Activated gamma-delta T cell treated with Interleukin-2 at 50 U/mL for 16 hours (primary cell): Measurements from ENCODE around the gene CCDC17.
A peak's percentile ranks its signal among the peaks of the same experiment; 100 is the strongest.
"Not testable (repeated sequence)": the region's sequence is repeated elsewhere in the genome, so short reads cannot be mapped to it uniquely, and the experiment has no call there.

ENCODE experiments used
- DNase-seq: peaks from one replicate; pipeline ENCODE4 v3.0.0-alpha.2; 2020

The CCDC17 gene

DNA sequence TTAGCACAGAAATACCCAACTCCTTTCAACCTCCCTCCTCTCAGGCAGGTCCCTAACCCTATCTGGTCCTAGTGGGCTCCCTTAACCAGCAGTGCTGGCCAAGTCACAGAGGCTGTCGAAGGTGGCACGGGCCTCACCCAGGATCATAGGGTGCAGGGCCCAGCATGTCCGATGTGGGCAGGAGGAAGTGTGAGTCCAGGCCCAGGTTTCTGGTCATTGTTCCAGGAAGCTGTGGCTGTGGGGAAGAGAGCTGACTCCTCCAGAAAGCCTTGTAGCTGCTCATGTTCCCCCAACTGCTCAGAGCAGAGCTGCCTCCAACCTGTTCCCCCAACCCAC is 2.4 kb downstream of the CCDC17 start:
- DNase-seq, result no peak

DNA sequence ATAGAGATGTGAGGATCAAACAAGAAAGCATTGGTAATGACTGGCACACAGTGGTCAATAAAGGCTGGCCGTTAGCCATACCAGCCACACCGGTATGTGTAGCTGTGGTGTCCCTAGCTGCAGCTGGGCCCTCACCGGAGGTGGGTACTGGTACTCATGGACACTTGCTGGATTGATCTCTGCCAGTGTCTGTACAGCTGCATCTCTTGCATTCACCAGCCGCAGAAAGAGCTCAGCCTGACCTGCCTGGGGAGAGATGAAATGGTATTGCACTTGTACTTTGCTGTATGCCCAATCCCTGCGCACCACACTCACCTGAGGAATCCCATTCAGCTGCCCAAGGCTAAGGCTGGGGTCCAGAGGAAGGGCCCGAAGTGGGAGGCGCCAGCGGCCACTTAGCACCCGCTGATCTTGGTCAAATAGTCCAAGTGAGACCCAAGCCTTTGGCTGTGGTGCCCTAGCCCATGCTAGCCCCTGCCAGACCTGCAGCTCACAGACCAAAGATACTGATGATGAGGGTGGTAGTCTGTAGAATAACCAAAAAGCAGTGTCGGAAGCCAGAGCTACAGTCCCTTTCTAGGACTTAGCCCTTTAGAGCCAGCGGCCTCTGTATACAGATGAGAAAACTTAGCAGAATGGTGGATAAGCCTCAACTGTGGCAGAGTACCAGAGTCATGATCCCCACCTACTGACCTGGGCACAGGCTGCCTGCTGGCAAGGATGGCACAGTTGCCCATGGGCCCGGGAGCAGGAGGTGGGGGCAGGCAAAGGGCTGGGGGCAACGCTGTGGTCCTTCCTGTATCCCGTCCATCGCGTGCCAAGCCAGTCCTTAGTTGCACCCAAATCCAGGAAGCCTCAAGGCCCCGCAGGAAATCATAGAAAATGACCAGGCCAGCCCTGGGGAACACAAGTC is 3.0 kb downstream of the CCDC17 start:
- DNase-seq, result no peak

DNA sequence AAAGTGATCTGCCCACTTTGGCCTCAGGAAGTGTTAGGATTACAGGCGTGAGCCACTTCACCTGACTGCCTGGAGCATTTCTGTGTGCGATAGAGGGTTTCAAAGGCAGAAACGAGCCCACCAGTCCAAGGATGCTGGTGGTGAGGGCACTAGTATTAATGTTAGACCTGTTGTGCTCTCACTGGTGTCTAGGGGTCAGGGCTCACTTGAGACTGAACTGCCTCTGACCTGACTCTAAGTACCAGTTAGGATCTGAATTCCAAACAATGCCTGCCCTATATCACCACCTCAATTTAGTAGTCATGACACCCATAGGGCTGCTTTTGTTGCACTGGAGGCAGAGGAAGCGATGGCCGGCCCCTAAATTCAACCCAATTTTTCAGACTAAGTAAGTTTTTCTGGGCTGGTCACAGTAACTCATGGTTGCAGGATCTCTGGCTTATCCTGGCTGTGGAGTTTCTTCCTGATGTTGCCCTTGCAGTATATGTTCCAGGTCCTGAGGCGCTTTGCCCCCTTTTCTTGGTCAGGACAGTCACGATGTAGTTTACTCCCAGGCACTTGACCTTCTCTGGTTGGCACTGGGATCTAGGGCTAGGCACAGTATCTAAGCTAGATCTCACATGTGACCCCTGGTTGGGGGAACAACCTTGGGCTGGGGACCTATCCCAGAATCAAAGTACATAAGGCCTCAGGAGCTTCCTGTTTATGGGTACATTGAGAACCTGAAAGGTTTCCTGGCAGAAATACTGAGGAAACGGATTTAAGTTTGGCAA is 4.5 kb downstream of the CCDC17 start:
- no peak for DNase-seq

DNA sequence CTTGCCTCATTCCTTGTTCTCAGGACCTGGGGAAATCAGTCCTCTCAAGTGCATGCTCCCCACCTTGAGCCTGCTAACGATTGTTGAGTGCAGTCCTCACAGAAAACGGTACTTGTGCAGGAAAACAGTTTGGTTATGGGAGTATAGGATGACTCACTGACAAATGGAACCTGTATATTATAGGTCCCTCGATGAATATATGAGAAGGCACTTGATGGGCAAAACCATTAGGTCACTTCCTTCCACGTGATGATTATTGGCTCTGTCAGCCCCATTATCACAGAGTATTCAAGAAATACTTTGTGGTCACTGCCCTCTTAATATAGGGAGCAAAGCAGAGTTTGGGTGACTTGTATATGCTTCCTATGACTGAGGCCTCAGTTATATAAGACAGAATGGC is 6.2 kb downstream of the CCDC17 start:
- DNase-seq, result no peak

DNA sequence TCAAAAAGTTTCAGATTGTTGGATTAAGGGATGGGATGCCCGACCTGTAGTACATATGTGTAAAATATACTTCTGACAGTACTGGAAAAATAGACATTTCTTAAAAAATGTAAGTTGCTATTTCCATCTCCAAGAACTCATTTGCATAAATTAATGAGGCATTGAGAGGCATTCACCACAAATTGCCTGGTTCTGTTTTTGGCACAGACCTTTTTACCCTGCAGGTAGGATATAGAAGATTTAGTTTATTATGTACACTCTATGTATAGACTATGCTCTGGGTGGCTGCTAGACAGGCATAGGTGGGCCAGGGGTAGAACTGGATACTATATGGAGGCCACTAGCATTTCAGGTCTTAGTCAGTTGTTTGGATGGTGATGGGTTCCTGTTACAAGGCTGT is 8.0 kb downstream of the CCDC17 start:
- DNase-seq, result no peak

DNA sequence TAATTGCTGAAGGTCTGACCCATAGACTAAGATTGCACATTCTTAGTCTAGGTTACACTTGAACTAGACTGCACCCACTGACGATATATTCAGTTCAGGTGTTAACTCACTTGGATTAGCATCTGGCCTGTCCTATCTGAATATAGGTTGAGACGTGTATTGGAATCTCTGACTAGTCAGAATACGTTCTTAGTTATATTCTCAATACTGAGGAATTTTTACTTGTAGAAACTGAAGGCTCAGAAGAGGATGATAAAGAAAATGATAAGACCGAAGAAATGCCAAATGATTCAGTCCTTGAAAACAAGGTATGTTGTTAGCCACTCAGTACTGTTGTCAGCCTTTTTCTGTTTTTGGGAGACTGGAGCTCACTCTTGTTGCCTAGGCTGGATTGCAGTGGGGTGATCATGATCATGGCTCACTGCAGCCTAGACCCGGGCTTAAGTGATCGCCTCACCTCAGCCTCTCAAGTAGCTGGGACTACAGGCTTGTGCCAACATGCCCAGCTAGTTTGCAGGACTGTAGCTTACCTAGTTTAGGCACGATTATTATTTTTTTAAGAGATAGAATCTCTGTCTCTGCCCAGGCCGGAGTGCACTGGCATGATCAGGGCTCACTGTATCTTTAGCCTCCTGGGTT is 10.8 kb downstream of the CCDC17 start:
- DNase-seq, result no peak

DNA sequence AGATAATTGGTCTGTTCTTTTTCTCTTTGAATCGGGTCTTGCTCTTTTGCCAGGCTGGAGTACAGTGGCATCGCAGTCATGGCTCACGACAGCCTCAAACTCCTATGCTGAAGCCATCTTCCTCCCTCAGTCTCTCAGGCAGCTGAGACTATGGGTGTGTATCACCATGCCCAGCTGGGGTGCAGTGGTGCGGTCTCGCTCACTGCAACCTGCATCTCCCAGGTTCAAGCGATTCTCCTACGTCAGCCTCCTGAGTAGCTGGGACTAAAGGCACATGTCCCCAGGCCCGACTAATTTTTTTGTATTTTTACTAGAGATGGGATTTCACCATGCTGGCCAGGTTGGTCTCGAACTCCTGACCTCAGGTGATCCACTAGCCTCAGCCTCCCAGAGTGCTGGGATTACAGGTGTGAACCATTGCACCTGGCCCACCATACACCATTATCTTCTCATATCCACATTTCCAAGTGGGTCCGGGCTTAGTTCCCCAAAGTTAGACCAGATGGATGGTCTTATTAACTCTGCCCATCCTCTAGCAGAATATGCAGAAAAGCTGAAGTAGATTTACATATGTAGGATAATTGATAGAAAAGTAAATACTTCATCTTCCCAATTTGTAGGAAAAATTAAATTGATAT is 13.1 kb downstream of the CCDC17 start:
- DNase-seq, result no peak

DNA sequence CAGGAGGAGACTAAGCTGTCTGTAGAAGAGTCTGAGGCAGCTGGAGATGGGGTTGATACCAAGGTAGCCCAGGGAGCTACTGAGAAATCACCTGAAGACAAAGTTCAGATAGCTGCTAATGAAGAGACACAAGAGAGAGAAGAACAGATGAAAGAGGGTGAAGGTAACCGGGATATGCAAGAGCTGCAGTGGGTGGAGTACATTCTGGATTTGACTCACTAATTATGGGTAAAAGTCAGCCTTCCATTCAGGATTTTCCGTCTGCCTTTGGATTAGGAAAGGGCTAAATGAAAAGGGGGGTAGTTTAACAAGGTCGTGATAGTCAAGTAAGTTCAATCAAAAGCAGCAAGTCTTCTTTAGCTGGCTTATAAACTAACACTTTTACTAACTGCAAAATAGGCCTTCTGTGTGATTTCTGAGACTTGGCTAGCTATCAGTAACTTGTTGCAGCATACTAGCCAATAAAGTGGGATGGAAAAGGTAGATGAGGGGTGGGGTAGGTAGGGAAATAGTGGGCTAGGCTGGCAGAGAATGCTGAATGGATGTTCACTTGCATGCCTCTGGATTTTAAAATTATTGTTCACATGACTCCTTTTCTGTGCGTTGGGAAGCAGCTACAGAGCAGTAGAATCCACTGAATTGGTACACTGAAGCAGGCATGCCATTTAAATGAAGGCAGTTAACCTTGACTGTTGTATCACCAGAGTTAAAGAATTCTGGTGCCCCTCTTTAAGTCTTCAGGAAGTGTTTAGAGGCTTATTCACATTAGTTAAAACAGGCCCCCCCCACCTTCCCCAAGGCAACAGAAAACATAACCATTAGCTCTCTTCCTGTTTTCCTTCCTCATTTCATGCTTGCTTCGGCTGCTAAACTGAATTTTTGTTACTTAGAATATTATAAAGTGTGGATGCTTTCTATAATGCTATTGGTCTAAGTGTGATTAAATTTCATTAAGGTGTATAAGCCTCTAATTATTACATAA is 15.4 kb downstream of the CCDC17 start:
- DNase-seq, result no peak

DNA sequence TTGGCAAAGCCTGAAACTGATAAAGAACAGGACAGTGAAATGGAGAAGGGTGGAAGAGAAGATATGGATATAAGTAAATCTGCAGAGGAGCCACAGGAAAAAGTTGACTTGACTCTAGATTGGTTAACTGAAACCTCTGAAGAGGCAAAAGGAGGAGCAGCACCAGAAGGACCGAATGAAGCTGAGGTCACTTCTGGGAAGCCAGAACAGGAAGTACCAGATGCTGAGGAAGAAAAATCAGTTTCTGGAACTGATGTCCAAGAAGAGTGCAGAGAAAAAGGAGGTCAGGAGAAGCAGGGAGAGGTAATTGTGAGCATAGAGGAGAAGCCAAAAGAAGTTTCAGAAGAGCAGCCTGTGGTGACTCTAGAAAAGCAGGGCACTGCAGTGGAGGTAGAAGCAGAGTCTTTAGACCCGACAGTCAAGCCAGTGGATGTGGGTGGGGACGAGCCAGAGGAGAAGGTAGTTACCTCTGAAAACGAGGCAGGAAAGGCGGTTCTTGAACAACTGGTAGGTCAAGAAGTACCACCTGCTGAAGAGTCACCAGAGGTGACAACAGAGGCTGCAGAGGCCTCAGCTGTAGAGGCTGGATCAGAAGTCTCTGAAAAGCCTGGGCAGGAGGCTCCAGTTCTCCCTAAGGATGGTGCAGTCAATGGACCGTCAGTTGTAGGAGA is 16.3 kb downstream of the CCDC17 start:
- no peak for DNase-seq

DNA sequence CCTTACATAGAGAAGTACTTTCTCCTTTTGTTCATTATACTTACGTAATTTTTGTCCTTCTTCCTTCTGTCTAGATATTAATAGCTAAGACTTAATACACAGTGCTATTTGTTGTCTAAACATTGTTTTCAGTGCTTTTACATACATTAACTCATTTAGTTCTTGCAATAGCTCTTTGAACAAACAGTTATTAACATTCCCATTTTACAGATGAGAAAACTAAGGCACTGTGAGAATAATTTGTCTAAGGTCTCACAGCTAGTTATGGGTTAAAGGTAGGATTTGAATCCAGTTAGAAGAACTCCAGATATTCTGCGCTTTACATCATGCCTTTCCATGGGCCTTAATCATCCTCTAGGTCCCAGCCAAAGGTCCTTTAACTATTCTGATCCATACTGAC is 19.6 kb downstream of the CCDC17 start:
- no peak for DNase-seq

DNA sequence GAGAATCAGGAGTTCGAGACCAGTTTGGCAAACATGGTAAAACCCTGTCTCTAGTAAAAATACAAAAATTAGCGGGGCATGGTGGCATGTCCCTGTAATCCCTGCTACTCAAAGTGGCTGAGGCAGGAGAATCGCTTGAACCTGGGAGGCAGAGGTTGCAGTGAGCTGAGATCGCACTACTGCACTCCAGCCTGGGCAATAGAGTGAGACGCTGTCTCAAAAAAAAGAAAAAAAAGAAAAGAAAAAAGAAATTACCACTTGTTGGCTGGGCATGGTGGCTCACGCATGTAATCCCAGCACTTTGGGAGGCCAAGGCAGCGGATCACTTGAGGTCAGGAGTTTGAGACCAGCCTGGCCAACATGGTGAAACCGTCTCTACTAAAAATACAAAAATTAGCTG is 27.1 kb downstream of the CCDC17 start:
- not testable (repeated sequence) for DNase-seq

DNA sequence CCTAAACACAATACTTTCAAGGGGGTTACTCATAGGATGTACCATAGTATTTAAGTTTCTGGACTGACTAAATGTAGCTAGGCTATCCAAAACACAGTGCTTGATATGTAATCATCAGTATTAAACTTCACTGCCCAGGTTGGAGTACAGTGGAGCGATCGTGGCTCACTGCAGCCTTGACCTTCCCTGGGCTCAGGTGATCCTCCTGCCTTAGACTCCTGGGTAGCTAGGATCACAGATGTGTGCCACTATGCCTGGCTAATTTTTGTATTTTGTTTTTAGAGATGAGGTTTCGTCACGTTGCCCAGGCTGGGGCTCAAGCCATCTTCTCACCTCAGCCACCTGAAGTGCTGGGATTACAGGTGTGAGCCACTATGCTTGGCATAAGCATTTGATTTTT is 29.4 kb downstream of the CCDC17 start:
- no peak for DNase-seq

DNA sequence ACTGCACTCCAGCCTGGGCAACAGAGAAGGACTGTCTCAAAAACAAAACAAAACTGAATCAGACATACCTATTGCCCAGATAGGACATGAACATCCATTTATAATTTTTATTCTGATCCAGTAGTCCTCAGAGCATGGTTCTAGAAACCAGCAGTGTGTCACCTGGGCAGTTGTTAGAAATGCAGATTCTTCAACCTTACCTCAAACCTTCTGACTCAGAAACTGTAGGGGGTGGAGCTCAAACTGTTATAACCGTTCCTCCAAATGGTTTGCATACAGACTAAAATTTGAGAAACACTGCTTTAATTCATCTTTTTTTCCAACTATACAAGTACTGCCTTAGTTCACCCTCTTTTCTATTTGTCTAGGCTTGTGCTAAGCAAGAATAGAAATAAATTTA is 34.0 kb downstream of the CCDC17 start:
- no peak for DNase-seq

DNA sequence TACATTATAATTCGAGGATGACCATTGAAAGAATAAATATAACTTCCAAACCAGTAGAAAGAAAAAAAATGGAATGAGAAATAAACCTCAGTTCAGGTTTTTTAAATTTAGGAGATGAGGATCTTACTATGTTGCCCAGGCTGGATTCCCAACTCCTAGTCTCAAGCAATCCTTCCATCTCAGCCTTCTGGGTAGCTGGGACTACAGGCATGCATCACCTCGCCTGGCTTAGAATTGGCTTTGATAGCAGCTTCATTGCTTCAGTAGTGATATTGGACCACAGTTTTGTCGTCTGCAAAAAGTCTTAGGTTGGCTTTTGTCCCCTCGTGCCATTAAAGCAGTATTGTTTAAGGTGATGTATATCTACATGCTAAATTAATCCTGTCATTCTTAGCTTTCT is 37.1 kb downstream of the CCDC17 start:
- DNase-seq, result no peak

DNA sequence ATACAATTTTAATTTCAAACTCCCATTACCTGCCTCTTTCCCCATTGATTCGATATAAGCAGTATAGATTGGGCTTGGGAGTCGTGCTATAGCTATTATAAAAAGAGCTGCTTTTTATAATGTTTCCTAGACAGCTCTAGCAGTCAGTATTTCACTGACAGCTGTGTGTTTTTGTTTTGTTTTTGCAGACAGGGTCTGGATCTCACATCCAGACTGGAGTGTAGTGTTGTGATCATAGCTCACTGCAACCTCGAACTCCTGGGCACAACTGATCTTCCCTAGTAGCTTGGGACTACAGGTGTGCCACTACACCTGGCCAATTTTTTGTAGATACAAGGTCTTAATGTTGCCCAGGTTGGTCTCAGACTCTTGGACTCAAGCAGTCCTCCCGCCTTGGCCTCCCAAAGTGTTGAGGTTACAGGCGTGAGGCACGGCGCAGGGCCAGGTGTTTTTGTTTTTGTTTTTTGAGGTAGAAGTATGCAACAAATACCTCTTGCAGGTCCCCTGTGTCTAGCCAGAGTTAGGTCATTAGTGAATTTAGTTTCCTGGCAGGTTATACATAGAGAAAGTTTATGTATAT is 38.3 kb downstream of the CCDC17 start:
- no peak for DNase-seq

DNA sequence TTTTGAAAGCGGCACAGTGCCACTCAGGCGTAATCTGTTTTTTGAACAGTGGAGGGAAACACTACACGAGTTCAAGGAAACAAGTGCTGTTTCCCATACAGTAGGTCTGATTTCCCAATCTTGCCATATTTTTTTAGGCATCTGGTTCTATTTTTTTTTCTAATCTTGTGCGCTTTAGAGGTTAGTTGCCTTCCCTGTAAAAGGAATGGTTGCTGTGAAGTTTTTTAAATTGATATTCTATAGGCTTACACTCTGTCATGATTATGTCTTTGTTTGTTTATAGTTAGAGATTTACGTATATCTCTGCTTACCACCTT is 38.8 kb downstream of the CCDC17 start:
- no peak for DNase-seq

DNA sequence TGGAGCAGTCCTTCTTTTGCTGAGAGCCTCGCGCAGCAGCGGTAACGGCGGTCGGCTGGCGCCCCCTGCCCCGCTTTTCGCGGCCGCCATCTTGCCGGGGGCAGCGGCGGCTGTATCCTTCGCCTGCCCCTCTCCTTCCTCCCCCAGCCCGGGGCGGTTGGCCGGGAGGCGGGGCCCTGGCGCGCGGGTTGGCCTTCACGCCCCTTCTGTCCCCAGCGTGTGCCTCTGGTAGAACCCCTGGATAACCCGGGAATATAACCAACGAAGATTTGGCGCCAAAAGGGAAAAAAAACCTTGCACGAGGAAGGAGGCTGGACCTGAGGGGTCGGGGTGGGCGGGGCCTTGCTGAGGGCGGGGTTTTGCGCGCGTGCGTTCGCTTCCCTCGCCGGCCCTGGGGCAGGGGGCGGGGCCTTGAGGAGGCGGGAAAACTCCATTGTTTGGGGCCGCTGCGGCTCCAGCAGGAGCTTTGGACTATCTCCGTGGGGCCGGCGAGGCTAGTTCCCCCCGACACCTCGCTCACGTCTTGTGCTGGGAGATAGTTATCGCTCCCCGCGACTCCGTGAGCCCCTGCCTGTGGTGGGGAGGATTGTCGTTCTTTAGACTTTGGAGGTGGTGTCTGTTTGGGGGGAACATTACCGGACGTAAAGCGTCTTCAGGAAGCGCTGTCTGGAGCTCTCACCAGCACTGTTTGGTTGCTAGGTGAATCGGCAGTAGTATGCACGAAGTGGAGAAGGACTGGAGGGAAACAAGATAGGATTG is 39.3 kb downstream of the CCDC17 start:
- DNase-seq, result peak; percentile 84

DNA sequence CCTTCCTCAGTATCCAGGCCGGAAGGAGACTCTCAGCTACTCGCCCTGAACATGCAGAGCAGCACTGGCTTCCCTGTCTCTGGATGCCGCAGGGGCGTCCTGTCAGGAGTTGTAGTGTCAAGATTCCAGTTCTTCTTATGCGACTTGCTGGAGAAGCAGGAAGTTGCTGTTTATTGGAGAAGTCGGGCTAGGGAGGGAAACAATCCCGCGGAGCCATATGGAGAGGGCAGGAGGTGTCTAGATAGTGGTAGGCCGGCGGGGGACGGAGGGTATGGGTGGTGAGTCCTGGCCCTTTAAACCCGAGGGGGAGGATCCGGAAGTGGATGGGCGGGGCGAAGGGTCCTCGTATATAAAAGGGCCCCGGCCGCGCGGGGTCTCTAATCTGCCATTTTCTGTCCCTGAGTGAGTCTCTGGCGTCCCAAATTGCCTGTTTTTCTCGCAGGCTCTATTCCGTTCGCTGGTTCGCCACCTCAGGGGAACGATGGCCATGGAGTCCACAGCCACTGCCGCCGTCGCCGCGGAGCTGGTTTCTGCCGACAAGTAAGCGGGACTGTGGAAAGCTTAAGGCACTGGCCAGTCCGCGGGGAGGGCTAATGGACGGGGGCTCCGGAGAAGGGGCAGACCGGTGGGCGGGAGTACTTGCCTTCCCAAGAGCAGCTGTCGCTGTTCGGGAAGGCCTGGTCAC is 40.0 kb downstream of the CCDC17 start, which contains the start of gene NASP:
NASP (plus strand) TSS at position 376 of the 685 bp plus-strand sequence; CDS start at position 482, 106 bp downstream.
- peak; percentile 92 for DNase-seq

DNA sequence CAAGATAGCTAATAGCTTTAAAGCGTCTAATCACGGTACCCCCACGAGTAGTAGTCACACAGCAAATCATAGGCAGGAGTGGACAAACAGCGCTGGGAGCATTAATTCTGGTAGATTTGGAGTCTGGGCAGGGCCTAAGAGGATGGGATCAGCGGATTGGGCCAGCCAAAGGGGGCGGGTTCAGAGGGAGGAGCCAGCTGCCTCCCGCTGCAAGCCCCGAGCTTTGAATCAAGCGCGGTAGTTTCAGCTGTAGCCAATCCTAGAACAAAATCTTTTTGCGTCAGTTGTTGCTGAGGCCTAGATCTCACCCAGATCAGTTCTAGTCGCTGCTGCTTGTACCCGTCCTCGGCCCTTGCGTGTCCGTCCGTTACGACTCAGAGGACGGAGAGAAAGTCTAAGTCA is 40.6 kb downstream of the CCDC17 start:
- DNase-seq, result peak; percentile 93
